Hepatocyte (in vitro differentiated cells): ENCODE data around the gene NDUFA5. TPM values are rescaled to one million over a fixed set of nuclear protein-coding genes. Genes with fewer than 3 reads are reported as not detected.

Source experiments
- DNase-seq: peaks from one replicate; pipeline ENCODE4 v3.0.0-alpha.2; 2016; ENCODE audit warnings: low spot score
- H2AFZ ChIP-seq: fragments of 200-600 bp; sonication (generic); 2 replicates; pipeline ENCODE4 v1.6.0; 2016; ENCODE audit warnings: antibody characterized with exemption, mild to moderate bottlenecking
- H3K27ac ChIP-seq: fragments of 200-600 bp; sonication (generic); 2 replicates; pipeline ENCODE4 v1.5.1; 2016; ENCODE audit warnings: mild to moderate bottlenecking
- H3K27me3 ChIP-seq: fragments of 200-600 bp; sonication (generic); 2 replicates; pipeline ENCODE4 v1.6.1; 2016
- H3K36me3 ChIP-seq: fragments of 200-600 bp; sonication (generic); replicated peaks from 2 replicates; pipeline ENCODE4 v1.5.1; 2016; ENCODE audit warnings: low read depth; ENCODE audit not compliant: insufficient read depth
- H3K4me1 ChIP-seq: fragments of 200-600 bp; sonication (generic); 2 replicates; pipeline ENCODE4 v1.5.1; 2016; ENCODE audit warnings: mild to moderate bottlenecking, moderate library complexity; ENCODE audit not compliant: insufficient read depth
- H3K4me2 ChIP-seq: fragments of 200-600 bp; sonication (generic); 2 replicates; pipeline ENCODE4 v1.6.0; 2016
- H3K4me3 ChIP-seq: fragments of 200-600 bp; sonication (generic); 2 replicates; pipeline ENCODE4 v1.5.1; 2016; ENCODE audit warnings: mild to moderate bottlenecking
- H3K79me2 ChIP-seq: fragments of 200-600 bp; sonication (generic); 2 replicates; pipeline ENCODE4 v1.6.0; 2017; ENCODE audit warnings: mild to moderate bottlenecking
- H3K9me2 ChIP-seq: fragments of 200-600 bp; sonication (generic); replicated peaks from 2 replicates; pipeline ENCODE4 v1.6.0; 2017; ENCODE audit warnings: mild to moderate bottlenecking; ENCODE audit not compliant: insufficient read depth
- H3K9me3 ChIP-seq: fragments of 200-600 bp; sonication (generic); 2 replicates; pipeline ENCODE4 v1.5.1; 2016; ENCODE audit warnings: low read depth, mild to moderate bottlenecking
- H4K20me1 ChIP-seq: fragments of 200-600 bp; sonication (generic); 2 replicates; pipeline ENCODE4 v1.6.0; 2016; ENCODE audit warnings: mild to moderate bottlenecking; ENCODE audit not compliant: insufficient read depth, poor library complexity, severe bottlenecking
- EZH2 ChIP-seq: fragments of 200-600 bp; sonication (generic); IDR thresholded peaks from 2 replicates; pipeline ENCODE4 v1.6.1; 2016; ENCODE audit warnings: antibody characterized with exemption, mild to moderate bottlenecking, borderline replicate concordance
- EZH2phosphoT487 ChIP-seq: fragments of 200-600 bp; sonication (generic); IDR thresholded peaks from one replicate; pipeline ENCODE4 v1.6.1; 2018; ENCODE audit warnings: antibody characterized with exemption, mild to moderate bottlenecking, low read depth, moderate library complexity; ENCODE audit not compliant: unreplicated experiment, severe bottlenecking
- WGBS: methylation state at CpG from one replicate; pipeline ENCODE4 v1.1.6; 2016; ENCODE audit warnings: low lambda C conversion rate; ENCODE audit errors: missing lambda C conversion rate; 5-methylcytosine and 5-hydroxymethylcytosine counted together
- polyA plus RNA-seq: library from polyadenylated mRNA; unstranded; fragments of >200 nt; fragmentation: Nextera tagmentation; extraction: Ambion mirVana; gene quantifications from 2 replicates; pipeline ENCODE4 v1.2.1, GENCODE V29; 2016
- total RNA-seq: library from RNA; depleted of rRNA; stranded (reverse); fragments of >200 nt; gene quantifications from 2 replicates; pipeline ENCODE4 v1.2.3, GENCODE V29; 2014
- TF ChIP-seq, protein P1 (sequence below): fragments of 200-600 bp; sonication (generic); IDR thresholded peaks from 2 replicates; pipeline ENCODE4 v1.5.1; 2016; ENCODE audit warnings: antibody characterized with exemption, mild to moderate bottlenecking; ENCODE audit not compliant: poor library complexity

NDUFA5 gene
- total and polyA plus RNA-seq, 2 experiments from 2014 or later, result 104 to 127 TPM

GRCh38 chr7:123600876-123601275, 43.3 kb upstream of the NDUFA5 start:
- Histone ChIP-seq H3K9me3 (no peaks in the 10 kb centered on the region), H3K4me1 (no peaks in the 10 kb centered on the region), H4K20me1 (no peaks in the 10 kb centered on the region), H2AFZ (no peak overlapping the region), H3K27me3 (no peaks in the 10 kb centered on the region), H3K4me3 (no peak overlapping the region), H3K36me3 (no peaks in the 10 kb centered on the region), H3K4me2 (no peak overlapping the region), H3K27ac (no peak overlapping the region), H3K79me2 (no peaks in the 10 kb centered on the region), H3K9me2 (no peaks in the 10 kb centered on the region)
- TF ChIP-seq EZH2 (no peak), EZH2phosphoT487 (no peak)
- TF ChIP-seq, protein P1, sequence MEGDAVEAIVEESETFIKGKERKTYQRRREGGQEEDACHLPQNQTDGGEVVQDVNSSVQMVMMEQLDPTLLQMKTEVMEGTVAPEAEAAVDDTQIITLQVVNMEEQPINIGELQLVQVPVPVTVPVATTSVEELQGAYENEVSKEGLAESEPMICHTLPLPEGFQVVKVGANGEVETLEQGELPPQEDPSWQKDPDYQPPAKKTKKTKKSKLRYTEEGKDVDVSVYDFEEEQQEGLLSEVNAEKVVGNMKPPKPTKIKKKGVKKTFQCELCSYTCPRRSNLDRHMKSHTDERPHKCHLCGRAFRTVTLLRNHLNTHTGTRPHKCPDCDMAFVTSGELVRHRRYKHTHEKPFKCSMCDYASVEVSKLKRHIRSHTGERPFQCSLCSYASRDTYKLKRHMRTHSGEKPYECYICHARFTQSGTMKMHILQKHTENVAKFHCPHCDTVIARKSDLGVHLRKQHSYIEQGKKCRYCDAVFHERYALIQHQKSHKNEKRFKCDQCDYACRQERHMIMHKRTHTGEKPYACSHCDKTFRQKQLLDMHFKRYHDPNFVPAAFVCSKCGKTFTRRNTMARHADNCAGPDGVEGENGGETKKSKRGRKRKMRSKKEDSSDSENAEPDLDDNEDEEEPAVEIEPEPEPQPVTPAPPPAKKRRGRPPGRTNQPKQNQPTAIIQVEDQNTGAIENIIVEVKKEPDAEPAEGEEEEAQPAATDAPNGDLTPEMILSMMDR, result no peak
- no peak for DNase-seq
- 53% methylated on average over 3 of the region's 3 CpGs for WGBS

DNA sequence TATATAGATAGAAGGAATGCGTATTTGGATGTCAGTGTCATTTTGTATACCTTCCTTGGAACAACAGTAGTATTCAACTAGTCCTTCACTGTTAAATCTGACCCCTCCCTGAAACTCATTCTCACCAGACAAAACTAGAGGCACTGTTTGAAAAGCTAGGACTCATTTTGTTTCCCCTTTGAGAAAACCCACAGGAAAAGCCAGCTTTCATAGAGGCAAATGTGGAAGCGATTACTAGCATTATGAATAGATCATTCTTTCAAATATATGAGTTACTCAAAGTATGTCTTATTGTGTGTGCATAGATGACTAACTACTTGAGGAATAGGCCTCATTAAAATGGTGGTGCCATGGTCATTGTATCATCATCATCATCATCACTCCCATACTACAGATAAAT, 42.1 kb upstream of the NDUFA5 start:
- H3K27ac ChIP-seq, result no peak overlapping the region
- no peaks in the 10 kb centered on the region for H3K36me3 ChIP-seq
- no peak overlapping the region for H2AFZ ChIP-seq
- TF ChIP-seq EZH2 (no peak), EZH2phosphoT487 (no peak)
- TF ChIP-seq, protein P1, result no peak
- no peaks in the 10 kb centered on the region for H3K9me2 ChIP-seq
- DNase-seq, result no peak
- H3K9me3 ChIP-seq, result no peaks in the 10 kb centered on the region
- no peak overlapping the region for H3K4me2 ChIP-seq
- H3K79me2 ChIP-seq, result no peaks in the 10 kb centered on the region
- 94% methylated on average over 2 of the region's 2 CpGs for WGBS
- H3K27me3 ChIP-seq, result no peaks in the 10 kb centered on the region
- H3K4me3 ChIP-seq, result no peak overlapping the region
- H3K4me1 ChIP-seq, result no peaks in the 10 kb centered on the region
- H4K20me1 ChIP-seq, result no peaks in the 10 kb centered on the region

DNA sequence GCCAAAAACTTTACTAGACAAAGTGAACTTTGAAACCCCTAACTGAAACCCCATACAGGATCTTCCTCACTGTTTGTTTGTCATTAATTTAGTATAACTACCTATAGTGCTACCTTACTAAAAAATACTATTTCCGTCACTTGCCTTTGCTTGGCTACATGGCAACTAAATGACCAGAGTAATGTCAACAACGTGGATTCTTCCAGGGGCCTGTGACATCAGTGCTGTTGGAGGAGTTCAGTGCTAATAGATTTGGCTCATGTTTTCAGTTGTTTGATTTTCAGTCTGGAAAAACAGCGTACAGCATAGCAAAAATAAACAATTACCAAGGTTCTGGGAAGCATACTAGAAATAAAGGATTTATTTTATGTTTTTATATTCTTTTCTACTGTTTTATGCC, 41.0 kb upstream of the NDUFA5 start:
- no peak overlapping the region for H3K27ac ChIP-seq
- H3K4me2 ChIP-seq, result no peak overlapping the region
- no peaks in the 10 kb centered on the region for H3K36me3 ChIP-seq
- no peaks in the 10 kb centered on the region for H4K20me1 ChIP-seq
- H3K4me1 ChIP-seq, result no peaks in the 10 kb centered on the region
- DNase-seq, result no peak
- 82% methylated on average over 3 of the region's 3 CpGs for WGBS
- no peaks in the 10 kb centered on the region for H3K9me2 ChIP-seq
- no peak overlapping the region for H2AFZ ChIP-seq
- no peaks in the 10 kb centered on the region for H3K9me3 ChIP-seq
- TF ChIP-seq, protein P1, result no peak
- TF ChIP-seq EZH2phosphoT487, result no peak
- no peak for TF ChIP-seq EZH2
- H3K79me2 ChIP-seq, result no peaks in the 10 kb centered on the region
- H3K4me3 ChIP-seq, result no peak overlapping the region
- H3K27me3 ChIP-seq, result no peaks in the 10 kb centered on the region

DNA sequence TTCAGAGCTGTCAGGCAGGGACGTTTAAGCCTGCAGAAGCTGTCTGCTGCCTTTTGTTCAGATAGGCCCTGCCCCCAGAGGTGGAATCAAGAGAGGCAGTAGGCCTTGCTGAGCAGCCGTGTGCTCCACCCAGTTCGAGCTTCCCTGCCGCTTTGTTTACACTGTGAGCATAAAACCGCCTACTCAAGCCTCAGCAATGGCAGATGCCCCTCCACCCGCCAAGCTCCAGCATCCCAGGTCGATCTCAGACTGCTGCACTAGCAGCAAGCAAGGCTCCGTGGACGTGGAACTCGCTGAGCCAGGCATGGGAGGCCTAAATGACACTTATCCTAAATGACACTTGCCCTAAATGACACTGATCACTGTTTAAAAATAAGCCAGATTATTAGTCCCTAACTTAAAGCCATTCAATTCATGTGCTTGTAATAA, 37.2 kb upstream of the NDUFA5 start:
- peak; percentile 74 for DNase-seq
- H3K4me2 ChIP-seq, result no peak overlapping the region
- H2AFZ ChIP-seq, result no peak overlapping the region

More for the DNA sequence above, 37.2 kb upstream of the NDUFA5 start:
- Histone ChIP-seq H3K27me3 (no peaks in the 10 kb centered on the region), H3K36me3 (no peaks in the 10 kb centered on the region), H4K20me1 (no peaks in the 10 kb centered on the region), H3K4me3 (no peak overlapping the region), H3K4me1 (no peaks in the 10 kb centered on the region), H3K27ac (no peak overlapping the region), H3K79me2 (no peaks in the 10 kb centered on the region), H3K9me3 (no peaks in the 10 kb centered on the region), H3K9me2 (no peaks in the 10 kb centered on the region)
- TF ChIP-seq, protein P1, result no peak
- TF ChIP-seq EZH2, result no peak
- no peak for TF ChIP-seq EZH2phosphoT487
- 31% methylated on average over 10 of the region's 10 CpGs for WGBS
